Left cardiac atrium (tissue), 4 donors: ENCODE data around the gene TSSK2. TPM values are rescaled to one million over a fixed set of nuclear protein-coding genes. Genes with fewer than 3 reads are reported as not detected.
A peak's percentile ranks its signal among the peaks of the same experiment; 100 is the strongest.

ENCODE experiments used
- ATAC-seq, 2 donors: fragments of 200-7000 bp; cut with Tn5 transposase; one replicate each; pipeline ENCODE4 v1.9.1; 2020; ENCODE audit warnings: mild to moderate bottlenecking in 2 of 2, moderate library complexity in 2 of 2
- DNase-seq: peaks from one replicate; pipeline ENCODE4 v3.0.0-alpha.2; 2020
- intact Hi-C, 2 donors: fragments of 100-400 bp; cut with DNase I; formaldehyde crosslinking; loops; one replicate each; pipeline versions ENCODE4 v1.14.1 to v1.15.1; 2022 to 2023
- total RNA-seq, 2 donors: library from RNA; stranded (reverse); fragmentation: NEBNext Ultra II Directional; extraction: Animal tissue kit (Norgen Biotek cat#: 25700); gene quantifications; one replicate each; pipeline ENCODE4 v1.2.1, GENCODE V29; 2021
- donor health status: DM: no; HTN: yes; CAD: no.
- donor health status: DM: no; HTN: yes; CAD: no; lungs with severe emphysema.
- donor health status: DM: yes; HTN: yes; CAD: no.
- donor health status: Dilated cardiomyopathy.

TSSK2 gene
- total RNA-seq, 2 donors from 2014 or later, result not detected

DNA sequence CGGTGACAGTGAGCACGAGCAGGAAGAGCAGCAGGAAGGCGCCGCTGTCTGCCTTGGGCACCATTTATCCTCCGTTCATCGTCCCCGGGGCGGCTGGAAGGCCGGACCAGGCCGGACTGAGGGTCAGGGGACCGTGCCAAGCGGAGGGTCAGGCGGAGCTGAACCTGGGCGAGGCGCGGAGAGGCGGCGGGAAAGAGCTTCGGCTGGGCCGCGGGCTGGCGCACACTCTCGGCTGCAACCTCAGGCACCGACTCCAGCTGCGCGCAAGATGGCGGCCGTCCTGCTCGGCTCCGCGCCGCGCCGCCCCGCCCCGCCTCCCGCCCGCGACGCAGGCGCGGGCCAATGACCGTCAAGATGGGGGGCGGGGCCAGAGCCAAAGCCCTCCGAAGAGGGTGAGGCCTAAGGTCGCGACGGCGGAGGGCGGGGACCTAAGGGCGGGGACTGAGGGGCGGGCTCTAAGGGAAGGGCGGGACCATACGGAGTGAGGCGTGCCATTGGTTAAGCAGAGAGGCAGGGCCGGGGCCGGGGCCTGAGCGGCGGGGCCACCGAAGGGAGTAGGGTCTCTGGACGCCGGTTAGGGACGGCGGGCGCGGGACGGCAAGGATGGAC is 8.9 kb upstream of the TSSK2 start, which contains the start of gene DGCR2:
TSS of gene DGCR2 (minus strand) at position 270 of the 609 bp plus-strand sequence. CDS start at position 64, 206 bp downstream.
- DNase-seq, result peak; percentile 97
- ATAC-seq, result peak; percentile 98
- intact Hi-C loops, result no loop called here

DNA sequence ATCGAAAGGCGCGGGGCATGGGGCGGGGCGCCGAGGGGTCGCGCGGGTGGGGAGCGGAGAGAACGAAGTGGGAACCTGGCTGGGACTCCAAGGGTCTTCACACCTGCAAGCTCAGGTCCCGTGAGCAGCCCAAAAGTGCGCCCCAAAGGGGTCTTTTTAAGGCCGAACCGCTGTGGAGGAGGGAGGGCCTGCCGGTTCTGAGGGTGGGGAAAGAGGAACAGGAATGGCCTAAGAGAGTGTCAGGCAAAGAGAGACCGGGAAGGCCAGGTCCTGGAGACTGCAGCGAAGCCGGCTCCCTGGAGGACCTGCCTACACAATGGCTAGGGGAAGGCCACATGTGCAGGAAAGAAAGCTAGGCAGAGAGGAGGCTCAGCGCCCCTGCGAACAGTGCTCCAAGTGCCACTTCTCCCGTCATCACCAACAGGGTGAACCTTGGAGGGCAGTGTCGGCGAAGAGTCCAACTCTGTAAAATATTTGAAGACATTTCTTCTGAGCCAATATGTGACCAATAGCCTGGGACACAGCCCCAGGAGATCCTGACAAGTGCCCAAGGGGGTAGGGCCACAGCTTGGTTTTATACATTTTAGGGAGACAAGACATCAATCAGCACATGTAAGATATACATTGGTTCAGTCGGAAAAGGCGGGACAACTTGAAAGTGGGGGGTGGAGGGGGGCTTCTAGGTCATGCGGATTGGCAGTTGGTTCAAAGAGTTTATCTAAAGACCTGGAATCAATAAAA is 8.2 kb upstream of the TSSK2 start:
- DNase-seq (no peak), ATAC-seq (peak; percentile 9 to 14)
- intact Hi-C loops, result no loop called here

GRCh38 chr22:19123936-19124335 is 7.2 kb upstream of the TSSK2 start:
- no peak for ATAC-seq
- no peak for DNase-seq
- intact Hi-C loops, result no loop called here

DNA sequence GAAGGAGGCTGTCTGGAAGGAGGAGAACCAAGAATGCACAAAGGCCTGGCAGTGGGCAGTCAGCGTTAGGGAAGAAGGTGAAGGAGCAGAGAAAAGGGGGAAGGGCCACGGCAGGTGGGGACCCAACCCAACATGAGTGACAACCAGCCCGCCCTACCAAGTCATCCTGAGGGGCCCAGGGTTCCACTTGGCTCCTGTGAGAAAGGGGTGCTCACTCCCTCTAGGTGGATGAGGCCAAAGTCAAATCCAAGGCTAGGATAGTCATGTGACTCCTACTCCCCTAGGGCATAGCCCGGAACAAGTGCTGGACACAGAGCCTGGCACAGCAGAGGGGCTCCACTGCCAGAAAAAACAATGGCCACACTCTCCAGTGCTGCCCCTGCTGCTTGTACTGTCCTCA is 6.7 kb upstream of the TSSK2 start:
- intact Hi-C loops, result no loop called here
- no peak for DNase-seq
- no peak for ATAC-seq

- DNase-seq, result no peak
- intact Hi-C loops, result no loop called here
- ATAC-seq, result no peak
Observed at GRCh38 chr22:19125011-19125410, 6.1 kb upstream of the TSSK2 start.

GRCh38 chr22:19125474-19126308 is 5.4 kb upstream of the TSSK2 start:
- ATAC-seq, result no peak
- intact Hi-C loops, result no loop called here
- DNase-seq, result no peak

DNA sequence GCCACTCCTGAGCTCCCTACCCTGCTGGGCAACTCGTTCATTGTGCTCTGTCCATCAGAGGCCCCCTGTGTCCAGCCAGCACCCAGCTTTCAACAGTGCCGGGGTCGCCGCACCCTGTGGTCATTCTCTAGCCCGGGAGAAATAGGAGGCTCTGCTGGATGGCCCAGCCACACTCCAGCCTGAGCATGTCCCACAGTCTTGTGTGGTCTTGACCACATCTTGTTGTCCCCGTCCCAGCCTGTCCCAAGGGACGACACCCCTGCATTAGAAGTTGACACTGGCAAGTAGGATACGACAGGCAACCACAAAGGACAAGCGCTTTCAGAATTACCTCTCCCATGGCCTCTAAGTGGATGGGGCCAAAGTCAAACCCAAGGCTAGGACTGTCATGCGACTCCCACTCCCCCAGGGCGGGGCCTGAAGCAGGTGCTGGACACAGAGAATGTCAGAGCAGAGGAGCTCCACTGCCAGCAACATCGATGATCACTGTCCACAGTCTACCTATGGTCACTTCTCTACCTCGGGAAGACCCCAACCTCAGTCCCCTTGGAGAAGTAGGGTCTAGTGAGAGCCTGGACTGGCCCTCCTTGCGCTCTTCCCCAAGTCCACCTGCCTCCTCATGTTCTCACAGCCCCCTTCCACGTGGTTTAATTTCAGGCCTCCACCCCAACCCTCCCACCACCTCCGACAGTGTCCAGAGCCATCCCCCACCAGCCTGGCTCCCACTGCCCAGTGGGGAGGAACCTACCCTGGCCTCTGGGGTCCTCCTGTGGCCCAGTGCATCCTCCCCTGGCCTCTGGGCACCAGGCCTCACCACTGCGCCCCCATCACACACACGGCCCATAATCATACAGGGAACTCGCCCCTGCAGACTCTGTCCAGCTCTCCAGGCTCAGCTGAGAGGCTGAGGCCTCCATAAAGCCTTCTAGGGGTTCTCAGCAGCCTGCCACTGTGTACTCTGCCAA is 4.5 kb upstream of the TSSK2 start:
- ATAC-seq (no peak), DNase-seq (no peak)
- intact Hi-C loops, result no loop called here

DNA sequence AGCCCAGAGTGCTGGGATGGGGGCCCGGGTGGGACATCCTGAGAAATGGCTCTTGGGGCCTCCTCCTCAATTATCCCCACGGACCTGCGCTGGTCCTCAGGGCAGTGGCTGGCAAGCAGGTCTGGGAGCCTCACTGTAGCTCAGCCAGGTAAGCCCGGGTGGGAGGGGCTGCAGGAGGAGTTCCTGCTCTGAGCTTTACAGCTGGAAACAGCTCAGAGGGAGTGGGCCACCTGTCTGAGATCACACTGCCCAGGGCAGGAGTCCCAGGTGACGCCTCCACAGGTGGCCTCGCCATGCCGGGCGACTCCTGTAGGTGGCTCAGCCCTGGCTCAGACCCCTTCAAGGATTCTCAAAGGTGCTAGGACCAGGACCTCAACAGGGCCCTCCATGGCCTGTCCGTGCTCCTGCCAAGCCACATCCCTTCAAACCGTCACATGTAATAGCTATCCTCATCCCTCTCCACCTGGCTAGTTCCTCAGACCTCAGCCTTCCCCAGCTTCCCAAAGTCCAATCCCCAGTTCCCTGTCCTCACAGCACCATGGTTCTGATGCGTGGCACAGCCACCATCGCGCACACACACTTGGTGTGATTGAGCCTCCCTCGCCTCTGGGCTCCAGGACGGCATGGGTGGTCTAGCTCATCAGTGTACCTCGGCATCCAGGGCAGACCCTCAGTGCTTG is 3.6 kb upstream of the TSSK2 start:
- intact Hi-C loops, result no loop called here
- ATAC-seq (no peak), DNase-seq (no peak)

GRCh38 chr22:19128009-19128401 is 3.1 kb upstream of the TSSK2 start:
- DNase-seq, result no peak
- intact Hi-C loops, result no loop called here
- no peak for ATAC-seq

- DNase-seq, result no peak
- intact Hi-C loops, result no loop called here
Observed at GRCh38 chr22:19128946-19129727, 2.0 kb upstream of the TSSK2 start.

GRCh38 chr22:19129871-19130270 is 1.2 kb upstream of the TSSK2 start:
- DNase-seq (no peak), ATAC-seq (no peak)
- intact Hi-C loops, result loop anchor here in 1 of 2 donors (10.0 kb wide), 1 partner anchor 495 kb away; no protein-coding TSS in a partner anchor

More at GRCh38 chr22:19128946-19129727, 2.0 kb upstream of the TSSK2 start:
- ATAC-seq, result no peak

- no peak for DNase-seq
- intact Hi-C loops, result loop anchor here in 1 of 2 donors (10.0 kb wide), 1 partner anchor 493 kb away; no protein-coding TSS in a partner anchor
- no peak for ATAC-seq
Observed at GRCh38 chr22:19131685-19132015, 542 bp downstream of the TSSK2 start.

- ATAC-seq (no peak), DNase-seq (no peak)
- intact Hi-C loops, result loop anchor here in 1 of 2 donors (10.0 kb wide), 1 partner anchor 493 kb away; no protein-coding TSS in a partner anchor
Observed at GRCh38 chr22:19132153-19132552, 1.0 kb downstream of the TSSK2 start.

DNA sequence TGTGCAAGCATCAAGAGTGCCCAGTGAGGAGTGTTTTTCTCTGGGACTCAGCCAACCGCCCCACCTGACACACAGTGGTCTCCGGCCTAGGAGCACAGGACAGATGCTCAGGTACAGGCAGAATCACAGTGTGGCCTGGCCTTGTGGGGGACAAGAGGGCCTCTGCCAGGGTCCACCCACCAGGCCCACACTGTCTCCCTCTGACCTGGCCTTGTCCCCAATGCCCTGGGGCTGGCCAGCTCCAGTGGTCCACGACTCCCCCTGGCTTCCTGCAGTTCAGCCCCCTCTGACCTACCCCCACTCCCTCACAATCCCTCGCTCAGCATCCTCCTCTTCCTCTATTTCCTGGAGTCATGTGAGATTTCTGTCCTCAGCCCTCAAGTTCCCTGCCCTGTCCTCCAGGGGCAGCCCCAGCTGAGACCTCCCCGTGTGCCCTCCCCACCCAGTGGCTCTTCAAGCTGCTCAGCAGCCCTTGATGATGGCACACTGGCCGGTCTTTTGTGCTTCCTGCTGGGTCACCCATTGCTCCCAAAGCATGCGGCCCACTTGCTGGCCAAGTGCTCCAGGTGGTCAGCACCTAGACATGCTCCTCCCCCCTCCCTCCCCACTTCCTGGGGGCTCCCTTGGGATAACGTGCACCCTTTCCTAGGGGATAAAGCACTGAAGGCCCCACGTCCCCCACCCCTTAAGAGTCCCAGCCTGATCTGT is 1.7 kb downstream of the TSSK2 start:
- DNase-seq, result no peak
- intact Hi-C loops, result loop anchor here in 1 of 2 donors (10.0 kb wide), 1 partner anchor 492 kb away; no protein-coding TSS in a partner anchor
- ATAC-seq, result no peak

- no peak for ATAC-seq
- intact Hi-C loops, result loop anchor here in 1 of 2 donors (10.0 kb wide), 1 partner anchor 491 kb away; no protein-coding TSS in a partner anchor
- no peak for DNase-seq
Observed at GRCh38 chr22:19133561-19133960, 2.5 kb downstream of the TSSK2 start.

DNA sequence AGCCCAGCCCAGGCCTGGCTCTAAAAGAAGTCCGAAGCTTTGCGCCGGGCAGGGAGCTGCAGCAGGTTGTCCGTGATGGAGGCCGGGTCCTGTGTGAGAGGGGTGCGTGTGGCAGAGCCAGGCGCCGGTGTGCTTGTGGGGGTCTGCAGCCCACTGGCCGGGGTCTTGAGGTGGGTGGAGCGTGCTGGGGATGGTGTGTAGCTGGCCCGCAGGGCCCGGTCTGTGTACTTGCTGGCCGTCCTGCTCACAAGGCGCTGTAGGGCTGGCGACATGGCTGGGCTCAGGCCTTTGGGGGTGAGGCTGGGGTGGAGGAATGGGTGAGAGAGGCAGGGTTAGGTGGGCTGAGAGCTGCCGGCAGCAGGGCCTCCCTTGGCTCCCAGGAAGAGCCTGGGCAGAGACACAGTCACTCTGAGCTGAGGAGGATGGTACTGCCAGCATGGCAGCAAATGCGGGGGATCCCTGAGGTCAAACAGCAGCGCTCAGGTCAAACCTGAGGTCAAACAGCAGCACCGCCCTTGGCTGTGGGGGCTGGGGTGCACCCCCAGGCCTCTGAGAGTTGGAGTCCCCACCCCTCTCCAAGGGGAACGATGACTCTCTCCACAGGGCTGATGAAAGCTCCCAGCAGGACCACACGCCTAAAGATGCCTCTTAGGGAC is 3.2 kb downstream of the TSSK2 start:
- no peak for DNase-seq
- ATAC-seq, result no peak

More for the DNA sequence above, 3.2 kb downstream of the TSSK2 start:
- intact Hi-C loops, result loop anchor here in 1 of 2 donors (10.0 kb wide), 1 partner anchor 490 kb away; no protein-coding TSS in a partner anchor
